GM12801 (cell line): ENCODE results near the gene PRRG4.

ENCODE experiments used
- TF ChIP-seq, protein P1 (sequence below): IDR thresholded peaks from one replicate; pipeline ENCODE4 v1.5.1; 2011; ENCODE audit warnings: control low read depth; ENCODE audit not compliant: insufficient read length; ENCODE audit errors: extremely low read depth

The PRRG4 gene

DNA sequence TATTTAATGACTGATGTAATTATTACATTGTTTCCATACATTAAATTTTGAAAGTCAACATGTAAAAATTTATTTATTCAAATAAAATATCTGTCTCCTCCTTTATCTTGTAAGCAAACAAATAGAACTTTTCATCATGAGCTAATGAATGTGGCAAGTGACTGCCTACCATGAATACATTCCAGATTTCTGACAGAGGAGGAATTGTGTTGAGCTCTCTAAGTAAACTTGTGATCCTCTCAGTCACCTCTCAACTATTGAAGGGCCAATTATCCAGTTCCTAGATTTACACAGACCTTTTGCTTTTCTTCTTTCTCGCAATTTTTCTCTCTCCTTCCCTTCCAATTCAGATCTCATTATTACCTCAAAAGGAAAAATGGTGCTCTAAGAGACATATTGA, 21.5 kb downstream of the PRRG4 start:
- TF ChIP-seq, protein P1, sequence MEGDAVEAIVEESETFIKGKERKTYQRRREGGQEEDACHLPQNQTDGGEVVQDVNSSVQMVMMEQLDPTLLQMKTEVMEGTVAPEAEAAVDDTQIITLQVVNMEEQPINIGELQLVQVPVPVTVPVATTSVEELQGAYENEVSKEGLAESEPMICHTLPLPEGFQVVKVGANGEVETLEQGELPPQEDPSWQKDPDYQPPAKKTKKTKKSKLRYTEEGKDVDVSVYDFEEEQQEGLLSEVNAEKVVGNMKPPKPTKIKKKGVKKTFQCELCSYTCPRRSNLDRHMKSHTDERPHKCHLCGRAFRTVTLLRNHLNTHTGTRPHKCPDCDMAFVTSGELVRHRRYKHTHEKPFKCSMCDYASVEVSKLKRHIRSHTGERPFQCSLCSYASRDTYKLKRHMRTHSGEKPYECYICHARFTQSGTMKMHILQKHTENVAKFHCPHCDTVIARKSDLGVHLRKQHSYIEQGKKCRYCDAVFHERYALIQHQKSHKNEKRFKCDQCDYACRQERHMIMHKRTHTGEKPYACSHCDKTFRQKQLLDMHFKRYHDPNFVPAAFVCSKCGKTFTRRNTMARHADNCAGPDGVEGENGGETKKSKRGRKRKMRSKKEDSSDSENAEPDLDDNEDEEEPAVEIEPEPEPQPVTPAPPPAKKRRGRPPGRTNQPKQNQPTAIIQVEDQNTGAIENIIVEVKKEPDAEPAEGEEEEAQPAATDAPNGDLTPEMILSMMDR = no peak

DNA sequence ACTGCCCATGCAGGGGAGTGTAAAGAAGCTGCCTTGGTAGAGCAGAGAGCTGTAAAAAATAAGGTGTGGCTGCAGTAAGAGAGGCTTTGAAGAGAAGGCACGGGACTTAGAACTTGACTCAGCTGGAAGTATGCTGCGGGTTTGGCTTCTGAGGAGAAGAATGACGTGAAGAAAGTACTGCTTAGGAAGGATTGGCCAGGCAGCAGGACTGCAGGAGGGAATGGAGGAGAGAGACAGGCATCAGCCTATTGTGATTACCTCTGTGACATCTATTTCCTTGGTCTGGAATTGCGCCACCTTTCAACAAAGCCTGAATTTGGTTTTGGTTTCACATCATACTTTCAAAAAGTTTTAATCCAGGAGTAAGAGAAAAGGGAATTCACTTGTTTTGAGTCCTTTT, 22.5 kb downstream of the PRRG4 start:
- TF ChIP-seq, protein P1 = no peak

DNA sequence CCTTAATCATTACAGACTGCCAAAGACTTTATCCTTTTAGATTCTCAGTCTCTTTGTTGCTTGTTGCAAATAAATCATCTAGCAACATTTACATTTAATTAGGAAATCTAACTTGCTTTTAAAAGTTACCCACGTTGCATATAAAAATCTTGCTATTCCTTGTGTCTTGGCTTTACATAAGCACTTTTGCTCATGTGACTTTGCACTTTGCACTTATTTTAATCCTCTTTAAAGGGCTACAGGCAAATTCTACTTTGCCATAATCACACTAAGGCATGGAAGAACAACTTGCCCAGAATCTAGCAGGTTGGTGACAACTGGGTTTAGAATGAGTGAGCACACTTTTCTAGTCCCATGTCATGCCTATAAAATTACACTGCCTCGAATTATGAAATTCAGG, 25.9 kb downstream of the PRRG4 start:
- TF ChIP-seq, protein P1 = no peak

DNA sequence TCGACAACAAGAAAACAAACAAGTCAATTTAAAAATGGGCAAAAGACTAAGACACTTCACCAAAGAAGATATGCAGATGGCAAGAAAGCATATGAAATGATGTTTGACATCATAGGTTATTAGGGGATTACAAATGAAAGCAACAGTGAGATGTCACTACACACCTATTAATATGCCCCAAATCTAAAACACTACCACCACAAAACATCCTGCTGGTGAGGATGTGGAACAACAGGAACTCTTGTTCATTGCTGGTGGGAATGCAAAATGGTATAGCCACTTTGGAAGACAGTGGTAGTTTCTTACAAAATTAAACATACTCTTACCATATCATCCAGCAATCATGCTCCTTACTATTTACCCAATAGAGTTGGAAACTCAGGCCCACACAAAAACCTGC, 29.0 kb downstream of the PRRG4 start:
- TF ChIP-seq, protein P1 = no peak

DNA sequence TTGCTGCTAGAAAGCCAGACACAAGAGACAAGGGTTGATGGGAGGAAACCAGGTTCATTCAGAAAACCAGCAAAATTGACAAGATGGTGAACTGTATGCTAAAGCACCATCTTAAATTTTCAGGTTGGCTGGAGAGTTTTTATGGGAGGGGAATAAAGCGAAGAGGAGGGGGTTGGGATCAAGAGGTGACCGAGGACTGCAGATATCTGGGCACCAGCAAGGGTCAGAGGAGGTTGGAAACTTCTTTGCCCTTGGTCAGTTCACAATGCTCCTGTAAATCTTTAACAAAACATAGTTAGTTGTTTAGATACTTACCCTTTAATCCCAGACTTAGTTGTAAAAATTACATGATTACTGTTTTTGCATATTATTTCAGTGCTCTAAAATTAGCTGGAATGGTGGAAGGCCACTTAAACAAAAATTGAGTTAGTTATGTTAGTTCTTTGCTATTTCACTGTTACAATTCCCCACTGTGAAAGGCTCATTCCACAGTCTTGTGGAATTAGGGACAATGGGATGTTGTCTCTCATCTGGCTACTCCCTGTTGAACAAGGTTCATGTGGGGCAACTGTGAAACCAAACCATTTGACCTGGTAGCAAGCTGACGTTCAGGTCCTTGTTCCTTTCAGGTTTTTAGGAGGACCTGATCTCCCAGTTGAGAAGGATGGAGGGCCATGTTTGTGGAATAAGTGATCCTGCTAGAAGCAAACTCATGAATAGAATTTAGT, 32.3 kb downstream of the PRRG4 start:
- TF ChIP-seq, protein P1 = no peak

DNA sequence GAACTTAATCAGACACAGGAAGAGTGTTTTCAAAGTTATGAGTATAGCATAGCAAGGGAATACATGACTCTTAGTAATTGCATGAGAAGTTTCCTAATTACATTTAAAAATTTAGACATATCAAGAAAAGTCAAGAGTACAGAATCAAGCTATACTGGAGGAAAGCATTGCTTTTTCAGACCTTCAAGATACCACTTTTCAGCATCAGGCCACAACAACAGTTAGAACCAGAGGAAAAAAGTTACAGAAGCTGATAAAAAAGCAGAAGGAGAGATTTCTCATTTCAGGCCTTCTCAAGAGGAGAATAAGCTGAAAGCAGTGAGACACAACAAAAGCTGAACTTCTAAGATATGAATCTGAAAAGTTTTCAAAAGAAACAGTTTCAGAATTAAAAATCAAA, 34.8 kb downstream of the PRRG4 start:
- TF ChIP-seq, protein P1 = no peak

DNA sequence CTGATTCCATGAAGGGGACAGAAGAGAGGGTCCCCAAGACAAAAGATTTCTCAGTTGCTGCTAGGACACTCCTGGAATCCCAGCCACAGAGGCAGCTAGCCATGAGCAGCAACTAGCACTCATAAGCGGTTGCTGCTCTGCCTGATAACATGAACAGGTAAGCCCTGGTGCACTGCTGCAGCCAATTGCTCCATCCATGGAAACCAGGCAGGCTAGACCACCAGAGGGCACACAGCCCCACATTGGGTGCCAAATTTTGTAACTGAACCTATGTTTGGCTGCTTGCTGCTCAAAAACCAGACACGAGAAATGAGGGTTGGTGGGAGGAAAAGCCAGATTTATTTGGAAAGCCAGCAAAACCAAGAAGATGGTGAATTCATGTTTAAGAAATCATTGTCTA, 40.9 kb downstream of the PRRG4 start:
- TF ChIP-seq, protein P1 = no peak
